Hematopoietic multipotent progenitor cell treated with erythropoietin and hydrocortisone succinate and interleukin-3 and kit ligand, for 6 days (in vitro differentiated cells): Measurements from ENCODE around the gene TTLL13.
"Not testable (repeated sequence)": the region's sequence is repeated elsewhere in the genome, so short reads cannot be mapped to it uniquely, and the experiment has no call there.

Experiments
- DNase-seq: peaks from one replicate; pipeline ENCODE4 v3.0.0-alpha.2; 2015

Gene TTLL13

GRCh38 chr15:90291679-90292356 is 42.5 kb downstream of the TTLL13 start:
- DNase-seq: peak; percentile 78

DNA sequence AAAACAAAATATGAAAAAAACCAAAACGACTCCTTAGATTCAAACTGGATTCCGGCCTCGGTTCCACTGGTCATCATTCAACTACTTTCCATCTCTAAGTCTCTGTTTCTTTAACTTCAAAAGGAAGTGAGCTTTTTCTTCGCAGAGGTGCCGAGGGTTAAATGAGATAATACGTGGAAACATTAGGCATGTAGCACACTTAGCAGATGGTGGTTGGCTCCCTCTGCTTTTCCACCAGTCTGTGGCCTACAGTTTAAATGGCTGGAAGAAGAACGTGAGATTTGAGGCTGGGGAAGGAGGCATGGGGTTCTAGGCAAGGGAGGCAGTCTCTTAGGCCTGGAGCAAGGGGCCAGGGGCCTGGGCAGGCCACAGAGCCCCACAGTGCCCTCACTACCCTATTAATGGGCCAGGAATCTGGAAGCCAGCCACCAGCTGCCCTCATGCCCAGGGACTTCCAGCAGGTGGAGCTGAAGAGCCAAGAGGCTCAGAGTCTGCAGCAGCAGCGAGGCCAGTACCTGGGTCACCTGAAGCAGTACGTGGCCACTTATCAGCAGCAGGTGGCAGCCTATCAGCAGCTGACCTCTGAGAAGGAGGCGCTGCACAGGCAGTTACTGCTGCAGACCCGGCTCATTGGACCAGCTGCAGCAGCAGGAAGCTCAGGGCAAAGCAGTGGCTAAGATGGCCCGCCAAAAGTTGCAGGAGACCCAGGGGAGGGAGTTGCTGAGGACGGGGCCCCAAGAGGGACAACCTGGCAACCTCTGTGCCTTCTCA is 43.9 kb downstream of the TTLL13 start:
- peak; percentile 85 for DNase-seq

GRCh38 chr15:90294159-90294558 is 44.8 kb downstream of the TTLL13 start:
- no peak for DNase-seq

DNA sequence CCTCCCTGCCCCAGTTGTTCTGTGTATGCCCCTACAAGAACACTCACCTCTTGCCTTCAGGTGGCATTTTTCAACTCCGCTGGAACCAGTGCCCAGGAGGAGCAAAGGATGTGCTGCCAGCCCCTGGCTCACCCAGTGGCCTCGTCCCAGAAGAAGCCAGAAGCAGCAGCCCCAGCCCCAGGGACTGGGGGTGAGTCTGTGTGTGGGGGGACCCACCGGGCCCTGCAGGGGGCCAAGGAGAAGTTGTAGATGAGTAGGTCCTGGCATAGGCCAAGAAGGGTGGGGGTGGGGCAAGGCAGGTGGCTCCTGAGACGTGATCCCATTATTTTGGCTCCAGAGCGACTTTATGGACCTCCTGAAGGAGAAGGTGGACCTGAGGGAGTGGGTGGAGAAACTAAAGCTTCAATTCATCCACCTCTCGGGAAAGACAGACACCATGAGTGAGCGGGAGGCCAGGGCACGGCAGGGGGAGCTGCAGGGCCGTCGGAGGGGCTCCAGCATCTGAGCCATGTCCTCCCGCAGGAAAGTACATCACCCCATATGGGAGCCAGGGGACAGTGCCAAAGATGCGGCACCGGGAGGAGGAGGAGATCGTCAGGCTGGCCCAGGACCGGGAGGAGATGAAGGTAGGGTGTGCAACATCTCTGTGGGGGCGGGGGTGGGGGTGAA is 45.4 kb downstream of the TTLL13 start:
- no peak for DNase-seq

DNA sequence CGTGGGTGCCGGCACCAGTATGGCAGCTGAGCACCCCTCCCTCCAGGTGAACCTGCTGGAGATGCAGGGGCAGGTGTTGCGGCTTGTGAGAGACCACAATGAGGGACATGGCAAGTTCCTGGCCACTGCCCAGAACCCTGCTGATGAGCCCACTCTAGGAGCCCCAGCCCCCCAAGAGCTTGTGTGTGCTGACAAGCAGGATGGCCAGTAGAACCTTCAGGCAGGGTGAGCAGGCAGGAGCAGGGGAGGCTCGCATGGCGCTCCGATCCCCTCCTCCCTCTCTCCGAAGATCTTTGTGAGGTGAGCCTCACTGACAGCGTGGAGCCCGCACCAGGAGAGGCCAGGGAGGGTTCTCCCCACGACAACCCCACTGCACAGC is 45.9 kb downstream of the TTLL13 start:
- no peak for DNase-seq

DNA sequence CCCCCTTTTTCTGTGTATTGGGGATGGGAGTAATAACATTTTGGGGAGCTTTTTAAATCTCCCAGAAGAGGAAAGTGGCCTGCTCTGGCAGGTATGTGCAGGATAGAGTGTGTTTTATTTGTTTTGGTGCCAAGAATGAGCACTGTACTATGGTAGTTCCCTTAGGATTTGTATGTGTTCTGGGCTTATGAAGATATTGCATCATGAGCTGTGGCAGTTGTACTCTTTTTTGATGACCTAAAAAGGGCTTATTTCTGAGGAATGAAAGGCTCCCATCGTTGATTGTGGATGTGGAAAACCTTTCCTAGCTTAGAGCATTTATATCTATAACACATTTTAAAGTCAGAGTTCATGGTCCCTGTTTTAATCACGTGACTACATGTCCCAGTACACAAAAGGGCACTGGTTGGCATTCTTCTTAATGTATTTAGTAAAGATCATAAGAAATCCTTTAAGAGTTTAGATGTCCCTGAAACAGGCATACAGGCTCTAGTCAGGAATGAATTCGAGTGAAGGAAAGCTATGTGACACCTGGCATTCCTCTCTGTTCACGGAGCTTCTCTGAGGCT is 47.0 kb downstream of the TTLL13 start:
- DNase-seq: not testable (repeated sequence)

- DNase-seq: no peak
These were observed 47.7 kb downstream of the TTLL13 start for GRCh38 chr15:90297021-90297420.

DNA sequence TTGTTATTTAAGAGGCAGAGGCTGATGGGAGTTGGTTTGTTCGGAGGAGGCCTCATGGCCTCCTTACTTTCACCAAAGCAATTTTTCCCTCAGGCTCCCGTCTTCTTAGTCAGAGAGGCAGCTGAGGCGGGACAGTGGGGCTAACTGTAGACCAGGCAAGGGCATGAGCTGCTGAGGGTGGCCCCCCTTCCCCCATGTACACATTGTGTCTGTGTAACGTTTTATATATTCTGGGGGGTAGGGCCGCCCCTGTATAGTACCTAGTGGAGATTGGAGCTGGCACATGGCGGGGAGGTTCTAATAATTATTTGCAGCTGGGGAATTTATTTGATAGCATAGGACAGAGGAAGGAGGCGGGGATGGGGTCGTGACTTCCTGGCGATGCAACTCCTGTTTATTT is 51.2 kb downstream of the TTLL13 start:
- DNase-seq: no peak

DNA sequence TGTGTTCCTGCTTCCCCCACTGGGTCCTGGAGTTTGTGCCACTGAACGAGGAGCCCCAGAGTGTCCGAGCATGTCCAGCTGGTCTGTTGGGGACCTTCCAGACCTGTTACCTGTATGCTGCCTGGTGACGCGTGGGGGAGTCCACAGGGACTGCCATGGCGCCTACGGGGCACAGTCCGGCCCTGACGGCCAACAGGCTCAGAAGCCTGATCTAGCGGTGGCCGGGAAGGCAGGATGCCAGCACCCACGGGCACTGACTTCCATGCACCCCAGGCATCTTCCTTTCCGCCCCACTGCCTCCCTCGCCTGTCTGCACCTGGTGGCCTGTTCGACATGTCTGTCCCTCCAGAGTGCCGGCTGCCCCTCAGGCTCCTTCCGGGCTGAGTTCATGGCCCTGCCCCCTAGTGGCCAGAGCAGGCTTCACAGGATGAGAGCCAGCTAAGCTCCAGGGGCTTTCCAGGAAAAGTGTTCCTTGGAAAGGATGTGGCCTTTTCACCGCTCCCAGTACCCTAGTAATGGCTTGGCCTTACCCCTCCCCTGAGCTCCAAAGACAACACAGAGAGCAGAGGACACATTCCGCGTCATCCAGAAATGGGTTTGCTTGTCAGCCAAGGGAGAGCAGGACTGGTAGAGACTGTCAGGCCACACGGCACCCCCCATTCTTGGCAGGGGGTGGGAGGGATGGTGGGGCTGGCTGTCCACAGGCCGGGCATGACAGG is 51.8 kb downstream of the TTLL13 start:
- DNase-seq: peak; percentile 78

DNA sequence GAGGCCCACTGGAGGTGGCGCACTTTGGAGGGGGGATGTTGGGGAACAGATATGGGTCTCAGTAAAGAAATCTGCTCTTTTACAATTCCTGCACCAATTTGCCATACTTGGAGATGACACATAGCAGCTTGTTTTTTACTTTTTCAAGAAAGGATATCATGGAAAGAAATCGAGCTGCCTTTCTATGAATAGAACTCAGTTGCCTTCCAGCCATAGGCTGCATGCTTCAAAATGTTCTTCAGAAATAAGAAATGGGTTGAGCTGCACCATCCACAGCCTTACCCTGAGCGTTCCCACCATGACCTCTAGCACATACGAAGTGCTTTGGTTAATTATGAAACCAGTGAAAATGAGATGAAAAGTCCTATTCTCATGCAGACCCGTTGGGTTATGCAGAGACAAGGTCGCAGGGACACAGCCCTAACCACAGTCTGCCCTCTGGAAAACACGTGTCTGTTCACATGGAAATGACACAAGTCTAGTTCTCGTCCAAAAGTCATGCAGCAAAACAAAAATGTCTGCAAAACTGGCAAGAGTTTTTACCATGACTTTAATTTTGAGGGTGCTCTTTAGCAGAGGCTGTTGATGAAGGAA is 52.4 kb downstream of the TTLL13 start:
- DNase-seq: no peak

GRCh38 chr15:90305355-90305754 is 56.0 kb downstream of the TTLL13 start:
- not testable (repeated sequence) for DNase-seq

DNA sequence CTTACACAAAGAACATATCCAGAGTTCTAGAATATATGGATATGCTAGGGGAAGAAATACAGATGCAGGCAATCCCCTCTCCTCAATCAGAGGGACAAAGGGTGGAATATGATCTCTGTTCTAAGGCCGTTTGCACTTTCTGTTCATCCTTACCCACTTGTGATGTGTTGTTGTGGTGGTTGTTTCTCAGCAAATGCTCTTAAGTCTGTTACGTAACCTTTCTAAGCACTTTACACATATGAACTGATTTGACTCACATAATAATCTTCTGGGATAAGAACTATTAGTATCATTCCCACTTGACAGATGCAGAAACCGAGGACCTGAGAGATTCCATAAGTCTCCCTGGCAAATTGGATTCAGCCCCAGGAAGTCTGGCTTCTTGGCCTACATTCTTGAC is 56.6 kb downstream of the TTLL13 start:
- no peak for DNase-seq

DNA sequence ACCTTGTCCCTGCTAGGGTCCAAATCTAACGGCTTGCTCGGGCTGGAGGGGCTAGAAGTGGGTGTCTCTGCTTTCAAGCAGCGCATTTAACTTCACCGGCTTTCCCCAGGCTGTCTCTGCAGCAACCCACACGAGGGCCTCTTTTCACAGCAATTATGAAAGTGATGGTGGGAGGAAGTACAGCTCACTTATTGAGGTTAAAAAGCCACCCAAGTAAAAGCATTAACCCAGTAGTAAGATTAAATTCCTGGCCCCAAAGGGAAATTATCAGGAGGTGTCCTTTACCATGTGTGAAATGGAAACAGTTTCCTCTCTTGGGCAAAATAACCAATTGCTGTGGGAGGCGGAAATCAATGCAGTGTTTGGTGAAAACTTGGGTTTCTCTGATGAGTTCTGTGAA is 57.2 kb downstream of the TTLL13 start:
- no peak for DNase-seq

- no peak for DNase-seq
These were observed 58.3 kb downstream of the TTLL13 start for GRCh38 chr15:90307661-90308060.

- DNase-seq: peak; percentile 16
These were observed 59.7 kb downstream of the TTLL13 start for GRCh38 chr15:90309020-90309419.
